HG03280 (cell line): Measurements from ENCODE around the gene MIA3.
"Not testable (repeated sequence)": the region's sequence is repeated elsewhere in the genome, so short reads cannot be mapped to it uniquely, and the experiment has no call there.

Source experiments
- ATAC-seq: cut with Tn5 transposase; IDR thresholded peaks from one replicate; pipeline ENCODE4 v1.9.1; 2021; ENCODE audit warnings: mild to moderate bottlenecking, moderate library complexity; ENCODE audit not compliant: unreplicated experiment

The MIA3 gene

DNA sequence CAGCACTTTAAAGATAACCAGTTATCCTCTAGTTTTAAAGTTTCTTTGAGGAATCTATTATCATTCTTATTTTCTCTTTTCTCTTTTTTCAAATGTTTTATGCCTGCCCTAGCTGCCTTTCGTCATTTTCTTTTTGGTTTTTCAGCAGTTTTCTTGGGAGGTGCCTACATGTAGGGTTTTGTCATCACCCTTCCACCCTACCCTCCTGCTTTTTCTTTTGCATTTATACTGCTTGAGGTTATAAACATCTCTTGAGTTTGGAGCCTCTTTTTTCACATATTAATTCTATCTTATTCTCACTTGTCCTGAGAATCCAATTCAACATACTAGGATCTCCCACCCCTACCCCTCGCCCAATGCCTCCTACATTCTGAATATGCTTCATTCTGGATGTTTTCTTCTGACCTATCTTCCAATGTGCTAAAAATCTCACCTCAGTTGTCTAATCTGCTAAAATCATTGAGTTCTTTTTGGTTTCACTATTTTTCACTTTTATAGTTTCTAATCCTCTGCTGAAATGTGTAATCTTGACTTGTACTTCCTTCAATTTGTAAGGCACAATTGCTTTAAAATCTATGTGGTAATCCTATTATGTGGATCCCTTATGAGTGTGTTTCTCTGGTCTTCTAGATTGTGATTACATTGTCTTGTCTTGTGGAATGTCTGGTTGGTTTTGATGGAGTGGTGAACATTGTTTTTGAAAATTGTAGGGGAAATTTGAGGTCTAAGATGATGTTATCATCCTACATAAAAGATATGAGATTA lies 38.7 kb downstream of the MIA3 start:
- ATAC-seq = no peak

GRCh38 chr1:222657899-222658298 lies 40.0 kb downstream of the MIA3 start:
- no peak for ATAC-seq

DNA sequence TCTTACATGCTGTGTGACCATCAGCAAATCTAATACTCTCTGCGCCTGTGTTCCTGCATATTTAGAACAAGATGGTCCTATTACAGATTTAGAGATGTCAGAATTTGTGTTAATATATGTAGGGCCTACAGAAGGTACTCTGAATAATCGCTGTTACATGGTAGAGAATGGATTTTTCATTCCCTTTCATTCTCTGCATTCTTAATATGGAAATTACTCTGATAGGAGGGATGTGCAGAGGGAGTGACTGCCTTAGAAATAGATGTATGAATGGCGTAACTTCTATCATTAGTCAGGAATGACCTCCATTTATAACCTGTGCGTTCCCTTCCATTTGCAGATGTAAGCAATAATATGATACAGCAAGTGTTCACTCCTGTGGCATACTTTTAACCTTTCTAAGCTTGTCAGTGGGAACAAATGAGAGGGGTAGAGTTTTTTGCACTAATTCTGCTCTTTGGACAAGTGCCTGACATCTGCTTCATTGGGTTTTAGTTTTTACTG lies 45.6 kb downstream of the MIA3 start:
- no peak for ATAC-seq

GRCh38 chr1:222665964-222666363 lies 48.1 kb downstream of the MIA3 start:
- no peak for ATAC-seq

DNA sequence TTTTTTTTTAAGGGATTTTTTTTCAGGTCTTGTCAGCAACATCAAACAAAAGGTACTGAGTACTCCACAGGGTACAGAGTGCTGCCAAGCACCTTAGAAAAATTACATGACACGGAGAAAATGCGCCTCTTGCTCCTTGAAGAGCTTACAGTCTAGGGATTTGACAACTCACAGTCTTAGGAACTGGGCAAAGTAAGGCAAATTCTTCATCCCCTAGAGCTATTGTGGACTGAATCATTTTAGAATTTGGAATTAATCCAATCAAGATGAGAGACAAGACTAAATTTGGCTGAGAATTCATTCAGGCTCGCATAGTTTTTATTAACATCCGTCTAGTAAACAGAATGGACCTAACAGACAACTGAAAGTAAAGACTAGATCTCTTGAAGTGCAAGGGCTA lies 50.3 kb downstream of the MIA3 start:
- not testable (repeated sequence) for ATAC-seq

GRCh38 chr1:222669107-222669506 lies 51.2 kb downstream of the MIA3 start:
- not testable (repeated sequence) for ATAC-seq

DNA sequence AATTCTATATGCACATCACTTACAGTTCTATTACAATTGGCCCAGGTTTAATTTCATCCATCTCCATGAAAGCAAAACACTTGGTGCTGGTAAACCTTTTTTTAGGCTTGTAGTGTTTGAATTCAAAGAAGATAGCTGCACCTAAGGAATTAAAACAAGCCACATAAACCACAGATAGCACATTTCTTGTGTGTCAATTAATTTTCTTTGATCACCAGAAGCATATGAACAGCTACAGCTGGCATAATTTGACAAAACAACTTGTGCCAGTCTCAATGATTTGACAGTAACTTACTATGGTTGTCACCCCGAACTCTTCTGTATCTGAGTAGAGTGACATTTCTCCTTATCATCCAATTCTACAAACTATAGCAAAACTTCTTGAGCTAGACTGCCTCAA lies 52.2 kb downstream of the MIA3 start:
- ATAC-seq = no peak

GRCh38 chr1:222680080-222680479 lies 62.2 kb downstream of the MIA3 start:
- ATAC-seq = no peak

DNA sequence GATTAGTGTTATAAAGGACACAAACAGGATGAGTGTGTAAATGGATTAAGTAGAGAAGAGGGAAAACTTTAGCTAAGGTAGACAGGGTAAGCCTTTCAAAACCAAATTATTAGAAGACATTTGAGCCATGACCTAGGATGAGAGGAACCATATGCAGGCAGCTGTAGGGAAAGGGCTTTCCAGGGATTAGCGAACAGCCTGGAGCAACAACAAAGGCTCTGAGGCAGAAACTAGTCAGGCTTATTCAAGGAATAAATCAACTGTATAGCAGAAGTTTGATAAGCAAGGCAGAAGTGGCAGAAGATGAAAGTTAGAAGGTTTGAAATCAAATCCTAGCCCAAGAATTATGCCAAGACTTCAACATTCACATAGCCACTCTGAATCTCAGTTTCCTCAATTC lies 73.1 kb downstream of the MIA3 start:
- ATAC-seq = no peak

GRCh38 chr1:222694927-222695326 lies 77.0 kb downstream of the MIA3 start:
- ATAC-seq = no peak

GRCh38 chr1:222696741-222697140 lies 78.8 kb downstream of the MIA3 start:
- no peak for ATAC-seq

DNA sequence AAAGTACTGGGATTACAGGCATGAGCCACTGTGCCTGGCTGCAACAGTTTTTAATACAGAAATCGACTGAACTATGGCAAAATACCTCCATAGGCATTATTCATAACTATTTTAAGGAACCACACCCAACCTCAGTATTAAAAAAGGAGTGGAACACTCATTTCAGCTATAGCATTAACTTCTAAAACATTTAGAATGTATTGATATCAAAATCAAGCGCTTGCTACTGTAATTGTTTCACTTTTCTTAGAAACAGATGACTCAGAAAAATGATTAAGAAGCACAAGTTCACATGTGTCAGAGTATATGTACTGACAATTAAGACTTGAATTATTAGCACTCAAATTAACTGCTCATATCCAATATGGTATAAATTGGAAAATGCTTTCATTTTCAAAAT lies 79.3 kb downstream of the MIA3 start:
- ATAC-seq = no peak

GRCh38 chr1:222697826-222698225 lies 79.9 kb downstream of the MIA3 start:
- no peak for ATAC-seq

- no peak for ATAC-seq
Measured at GRCh38 chr1:222702210-222702609, 84.3 kb downstream of the MIA3 start.

DNA sequence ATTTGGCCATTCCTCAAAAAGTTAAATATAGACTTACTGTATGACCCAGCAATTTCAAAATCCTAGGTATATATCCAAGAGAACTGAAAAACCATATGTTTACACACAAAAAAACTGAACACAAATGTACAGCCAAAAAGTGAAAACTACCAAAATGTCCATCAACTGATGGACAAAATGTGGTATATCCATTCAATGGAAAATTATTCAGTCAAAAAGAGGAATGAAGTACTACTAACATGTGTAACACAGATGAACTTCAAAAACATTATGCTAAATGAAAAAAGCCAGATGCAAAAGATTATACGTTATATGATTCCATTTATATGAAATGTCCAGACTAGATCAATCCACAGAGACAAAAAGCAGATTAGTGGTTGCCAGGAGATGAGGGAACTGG lies 86.4 kb downstream of the MIA3 start:
- no peak for ATAC-seq

GRCh38 chr1:222706815-222707214 lies 88.9 kb downstream of the MIA3 start:
- no peak for ATAC-seq

- no peak for ATAC-seq
Measured at GRCh38 chr1:222709700-222710153, 91.8 kb downstream of the MIA3 start.

- ATAC-seq = peak; percentile 35
Measured at GRCh38 chr1:222711319-222712252, 93.7 kb downstream of the MIA3 start.

DNA sequence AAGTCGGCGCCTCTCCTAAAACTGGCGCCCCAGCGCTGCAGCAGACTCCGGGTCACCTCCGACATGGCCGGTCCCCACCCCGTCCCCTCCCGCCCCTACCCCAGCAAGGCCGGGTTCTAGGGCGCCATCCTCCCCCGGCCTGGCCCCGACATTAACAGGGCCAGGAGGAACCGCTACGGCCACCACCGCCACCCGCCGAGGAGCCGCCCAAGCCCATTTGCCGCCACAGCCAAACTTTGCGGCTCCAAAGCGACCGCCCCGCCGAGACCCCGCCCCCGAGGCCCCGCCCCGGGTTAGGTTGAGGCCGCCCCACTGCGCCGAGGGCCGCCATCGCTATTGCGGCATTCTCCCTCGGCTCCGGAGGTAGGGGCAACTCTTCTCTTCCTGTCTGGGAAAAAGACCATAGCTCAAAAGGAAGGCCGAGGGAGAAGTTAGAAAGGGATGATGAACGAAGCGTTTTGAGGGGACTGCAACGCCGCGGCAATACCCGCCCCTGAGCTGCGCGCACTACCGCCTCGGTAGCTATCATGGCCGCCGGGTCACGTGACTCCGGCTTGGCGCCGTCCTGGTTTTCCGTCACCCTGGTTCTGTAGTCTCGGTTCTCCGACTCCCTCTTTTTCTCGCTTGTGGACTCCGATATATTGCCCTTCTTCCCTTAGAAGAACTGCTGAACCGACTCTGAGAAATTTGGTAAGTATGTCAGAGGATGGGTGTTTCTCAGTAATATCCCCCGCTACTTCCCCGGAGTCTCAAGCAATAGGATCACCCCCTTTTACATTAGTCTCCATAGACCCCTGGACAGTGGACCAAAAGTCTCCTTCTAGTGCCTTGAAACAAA lies 94.6 kb downstream of the MIA3 start, which contains the start of the genes AIDA and BROX:
Gene AIDA (minus strand): TSS at position 239 of the 838 bp plus-strand sequence. CDS start 174 bp downstream, at position 65.
Gene BROX (plus strand): TSS at position 312 of the 838 bp plus-strand sequence. CDS start 3,136 bp downstream, outside the sequence.
- peak; percentile 82 for ATAC-seq
